Loucy (cell line): ENCODE data around the gene BRAP.
"Not testable (repeated sequence)": the region's sequence is repeated elsewhere in the genome, so short reads cannot be mapped to it uniquely, and the experiment has no call there.

Experiments
- H2AFZ ChIP-seq: fragments of 200-600 bp; sonication (generic); 2 replicates; pipeline ENCODE4 v1.6.0; 2016; ENCODE audit warnings: antibody characterized with exemption, mild to moderate bottlenecking, low read length, moderate library complexity
- H3F3A ChIP-seq: fragments of 200-600 bp; 2 replicates; pipeline ENCODE4 v1.6.0; 2016; ENCODE audit warnings: antibody characterized with exemption, low read depth, mild to moderate bottlenecking
- H3K27me3 ChIP-seq: fragments of 200-600 bp; sonication (generic); 2 replicates; pipeline ENCODE4 v1.6.1; 2014; ENCODE audit warnings: low read length, mild to moderate bottlenecking; ENCODE audit not compliant: insufficient read depth, poor library complexity, severe bottlenecking
- H3K36me3 ChIP-seq: fragments of 200-600 bp; sonication (generic); 2 replicates; pipeline ENCODE4 v1.6.1; 2016; ENCODE audit warnings: low read length; ENCODE audit not compliant: insufficient read depth
- H3K4me1 ChIP-seq: fragments of 200-600 bp; sonication (generic); 2 replicates; pipeline ENCODE4 v1.5.1; 2014; ENCODE audit warnings: low read length, mild to moderate bottlenecking; ENCODE audit not compliant: insufficient read depth, poor library complexity, severe bottlenecking
- H3K4me2 ChIP-seq: fragments of 200-600 bp; sonication (generic); 2 replicates; pipeline ENCODE4 v1.6.0; 2014; ENCODE audit warnings: antibody characterized with exemption, low read length, low read depth, mild to moderate bottlenecking; ENCODE audit not compliant: poor library complexity, severe bottlenecking
- H3K4me3 ChIP-seq: fragments of 200-600 bp; sonication (generic); 2 replicates; pipeline ENCODE4 v1.5.1; 2014; ENCODE audit warnings: low read length, mild to moderate bottlenecking, mixed read lengths; ENCODE audit not compliant: poor library complexity, severe bottlenecking
- H3K79me2 ChIP-seq: fragments of 200-600 bp; sonication (generic); 2 replicates; pipeline ENCODE4 v1.6.1; 2014; ENCODE audit warnings: low read length; ENCODE audit not compliant: insufficient read depth
- H3K9ac ChIP-seq: fragments of 200-600 bp; sonication (generic); 2 replicates; pipeline ENCODE4 v1.6.0; 2014; ENCODE audit warnings: mild to moderate bottlenecking, low read depth, low read length, moderate library complexity; ENCODE audit not compliant: poor library complexity, severe bottlenecking
- H3K9me2 ChIP-seq: fragments of 200-600 bp; sonication (generic); replicated peaks from 2 replicates; pipeline ENCODE4 v1.6.1; 2016; ENCODE audit warnings: low read depth, low read length, mixed read lengths
- H3K9me3 ChIP-seq: fragments of 200-600 bp; sonication (generic); 2 replicates; pipeline ENCODE4 v1.6.1; 2014; ENCODE audit warnings: mild to moderate bottlenecking, antibody characterized with exemption, low read length, low read depth; ENCODE audit not compliant: insufficient read depth
- H4K20me1 ChIP-seq: fragments of 200-600 bp; sonication (generic); 2 replicates; pipeline ENCODE4 v1.6.0; 2014; ENCODE audit warnings: antibody characterized with exemption, low read length, mild to moderate bottlenecking; ENCODE audit not compliant: insufficient read depth, poor library complexity, severe bottlenecking
- EZH2phosphoT487 ChIP-seq: fragments of 200-600 bp; IDR thresholded peaks from 2 replicates; pipeline ENCODE4 v1.6.1; 2018; ENCODE audit warnings: antibody characterized with exemption, mild to moderate bottlenecking, moderate library complexity, borderline replicate concordance
- TF ChIP-seq, protein P1 (sequence below): fragments of 200-600 bp; sonication (generic); conservative IDR thresholded peaks from 2 replicates; pipeline ENCODE4 v1.5.1; 2014; ENCODE audit warnings: mild to moderate bottlenecking, antibody characterized with exemption, low read length

Gene BRAP

GRCh38 chr12:111686574-111687105, 884 bp upstream of the BRAP start:
- no peaks in the 10 kb centered on the region for H3K27me3 ChIP-seq
- H2AFZ ChIP-seq = 0 out of 2 replicates have a peak overlapping the region, but pooled peaks have one; percentile 87

DNA sequence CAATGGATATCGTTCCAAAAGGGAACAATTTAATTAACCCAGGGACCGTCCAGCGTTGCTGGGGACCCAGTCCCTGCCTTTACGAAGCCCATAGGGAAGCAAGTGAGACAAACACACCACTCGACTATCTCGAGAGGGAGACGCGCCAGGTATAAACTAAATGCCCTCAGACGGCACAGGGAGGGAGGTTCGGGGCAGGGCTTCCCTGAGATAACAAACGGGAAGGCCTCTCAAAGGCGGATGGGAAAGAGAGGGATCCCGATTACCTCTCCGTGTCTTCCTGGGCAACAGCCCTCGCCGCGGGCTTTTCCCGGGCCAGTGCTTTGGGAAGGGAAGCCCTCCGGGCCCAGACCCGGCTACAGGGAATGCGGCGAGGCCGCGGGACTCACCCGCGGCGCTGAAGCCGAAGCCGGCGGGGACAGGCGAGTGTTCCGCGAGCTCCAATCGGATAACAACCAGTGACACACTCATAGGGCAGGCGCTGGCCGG, 390 bp downstream of the BRAP start:
- Histone ChIP-seq H2AFZ (peak overlapping the region; percentile 56), H3K27me3 (no peaks in the 10 kb centered on the region), H3K79me2 (peaks cover 49% of the 10 kb centered on the region)

More at GRCh38 chr12:111686574-111687105, 884 bp upstream of the BRAP start:
- TF ChIP-seq, protein P1, sequence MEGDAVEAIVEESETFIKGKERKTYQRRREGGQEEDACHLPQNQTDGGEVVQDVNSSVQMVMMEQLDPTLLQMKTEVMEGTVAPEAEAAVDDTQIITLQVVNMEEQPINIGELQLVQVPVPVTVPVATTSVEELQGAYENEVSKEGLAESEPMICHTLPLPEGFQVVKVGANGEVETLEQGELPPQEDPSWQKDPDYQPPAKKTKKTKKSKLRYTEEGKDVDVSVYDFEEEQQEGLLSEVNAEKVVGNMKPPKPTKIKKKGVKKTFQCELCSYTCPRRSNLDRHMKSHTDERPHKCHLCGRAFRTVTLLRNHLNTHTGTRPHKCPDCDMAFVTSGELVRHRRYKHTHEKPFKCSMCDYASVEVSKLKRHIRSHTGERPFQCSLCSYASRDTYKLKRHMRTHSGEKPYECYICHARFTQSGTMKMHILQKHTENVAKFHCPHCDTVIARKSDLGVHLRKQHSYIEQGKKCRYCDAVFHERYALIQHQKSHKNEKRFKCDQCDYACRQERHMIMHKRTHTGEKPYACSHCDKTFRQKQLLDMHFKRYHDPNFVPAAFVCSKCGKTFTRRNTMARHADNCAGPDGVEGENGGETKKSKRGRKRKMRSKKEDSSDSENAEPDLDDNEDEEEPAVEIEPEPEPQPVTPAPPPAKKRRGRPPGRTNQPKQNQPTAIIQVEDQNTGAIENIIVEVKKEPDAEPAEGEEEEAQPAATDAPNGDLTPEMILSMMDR = no peak
- no peak for TF ChIP-seq EZH2phosphoT487
- Histone ChIP-seq H3K9me2 (no peaks in the 10 kb centered on the region), H3F3A (no peaks in the 10 kb centered on the region; the same call in 1 of the 2 replicates), H3K9me3 (no peaks in the 10 kb centered on the region), H3K36me3 (peaks cover 12% of the 10 kb centered on the region; the same call in 1 of the 2 replicates), H3K4me3 (peak overlapping the region; percentile 99), H3K9ac (peak overlapping the region; percentile 93), H3K4me1 (peaks cover 25% of the 10 kb centered on the region), H3K79me2 (peaks cover 43% of the 10 kb centered on the region), H4K20me1 (peaks cover 25% of the 10 kb centered on the region), H3K4me2 (peak overlapping the region; percentile 86)

DNA sequence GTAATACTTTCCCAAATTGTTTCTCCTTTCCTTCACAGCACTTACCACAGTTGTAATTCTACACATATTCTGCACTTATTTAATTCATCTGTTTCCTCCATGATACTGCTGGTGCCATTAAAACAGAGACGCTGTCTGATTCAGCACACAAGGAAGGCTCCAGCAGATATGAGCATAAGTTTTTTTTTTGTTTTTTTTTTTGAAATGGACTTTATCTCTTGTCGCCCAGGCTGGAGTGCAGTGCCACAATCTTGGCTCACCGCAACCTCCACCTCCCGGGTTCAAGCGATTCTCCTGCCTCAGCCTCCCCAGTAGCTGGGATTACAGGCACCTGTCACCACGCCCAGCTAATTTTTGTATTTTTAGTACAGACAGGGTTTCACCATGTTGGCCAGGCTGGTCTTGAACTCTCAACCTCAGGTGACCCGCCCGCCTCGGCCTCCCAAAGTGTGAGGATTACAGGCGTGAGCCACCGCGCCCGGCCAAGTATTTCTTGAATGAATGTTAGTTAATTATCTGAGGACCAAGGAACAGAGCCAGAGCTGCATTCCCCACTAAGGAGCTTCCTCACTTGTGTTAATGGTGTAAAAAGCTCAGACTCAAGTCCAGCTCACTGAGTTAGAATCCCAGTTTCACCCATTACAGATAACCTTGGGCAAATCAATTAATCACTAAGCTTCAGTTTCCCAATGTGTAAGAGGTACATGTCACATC, 1.1 kb downstream of the BRAP start:
- Histone ChIP-seq H4K20me1 (peaks cover 25% of the 10 kb centered on the region), H3K9ac (peak overlapping the region; percentile 93), H3K4me2 (peak overlapping the region; percentile 86), H3K79me2 (peaks cover 49% of the 10 kb centered on the region), H3K36me3 (peaks cover 28% of the 10 kb centered on the region; the same call in 1 of the 2 replicates), H3K4me1 (peaks cover 25% of the 10 kb centered on the region), H3K4me3 (peak overlapping the region; percentile 99)
- H3F3A ChIP-seq, H3K9me2 ChIP-seq, H2AFZ ChIP-seq, H3K27me3 ChIP-seq, H3K9me3 ChIP-seq: not testable (repeated sequence)

More for the DNA sequence above, 390 bp downstream of the BRAP start:
- H3K36me3 ChIP-seq = peaks cover 24% of the 10 kb centered on the region; the same call in 1 of the 2 replicates
- no peaks in the 10 kb centered on the region; the same call in 1 of the 2 replicates for H3F3A ChIP-seq
- TF ChIP-seq, protein P1 = no peak
- no peak for TF ChIP-seq EZH2phosphoT487
- peak overlapping the region; percentile 86 for H3K4me2 ChIP-seq
- H3K4me3 ChIP-seq = peak overlapping the region; percentile 99
- peaks cover 25% of the 10 kb centered on the region for H4K20me1 ChIP-seq
- H3K4me1 ChIP-seq = peaks cover 25% of the 10 kb centered on the region
- peak overlapping the region; percentile 93 for H3K9ac ChIP-seq
- no peaks in the 10 kb centered on the region for H3K9me2 ChIP-seq
- H3K9me3 ChIP-seq = no peaks in the 10 kb centered on the region
